ENCODE measurements around the gene DCAF11. TPM values are rescaled to one million over a fixed set of nuclear protein-coding genes. Genes with fewer than 3 reads are reported as not detected.
A peak's percentile ranks its signal among the peaks of the same experiment; 100 is the strongest.

Gene DCAF11
- total and polyA plus RNA-seq, 2 of the 13 experiments (the other 11 are each of a cell fraction or from before 2014, with no cell fraction given) = 150 to 257 TPM

- TF ChIP-seq ZNF687 (CRISPR knock-in tag; IDR thresholded peaks at IDR 0.05) (peak; percentile 5; the same call in 1 of the 2 replicates), AGO2 (optimal IDR thresholded peaks at IDR 0.05; ENCODE audit: low read depth, low read length) (peak; percentile 79), HHEX (CRISPR knock-in tag; IDR thresholded peaks at IDR 0.05) (no peak), ZNF329 (CRISPR knock-in tag; IDR thresholded peaks at IDR 0.05; ENCODE audit: low read depth) (no peak), HIVEP1 (CRISPR knock-in tag; IDR thresholded peaks at IDR 0.05) (0 out of 2 replicates have a peak, but pooled peaks have one; percentile 18), ZNF30 (CRISPR knock-in tag; IDR thresholded peaks at IDR 0.05) (no peak), ZNF563 (CRISPR knock-in tag; IDR thresholded peaks at IDR 0.05) (peak; percentile 48; the same call in 1 of the 2 replicates), TFDP1 (CRISPR knock-in tag; IDR thresholded peaks at IDR 0.05; ENCODE audit: borderline replicate concordance) (no peak), KLF13 (CRISPR knock-in tag; IDR thresholded peaks at IDR 0.05) (no peak), TRIM24 (CRISPR knock-in tag; IDR thresholded peaks at IDR 0.05) (no peak), ZNF552 (CRISPR knock-in tag; IDR thresholded peaks at IDR 0.05; ENCODE audit: borderline replicate concordance) (no peak), ZBTB40 (IDR thresholded peaks at IDR 0.05) (no peak), ZBTB40 (CRISPR knock-in tag; IDR thresholded peaks at IDR 0.05) (no peak), MZF1 (CRISPR knock-in tag; IDR thresholded peaks at IDR 0.05; ENCODE audit: borderline replicate concordance) (no peak), NR2F1 (CRISPR knock-in tag; IDR thresholded peaks at IDR 0.05) (no peak)
These were observed 37.0 kb downstream of the DCAF11 start (continued) for GRCh38 chr14:24151404-24152080.
